SK-N-SH (cell line): Measurements from ENCODE around the gene TSHZ3. TPM values are rescaled to one million over a fixed set of nuclear protein-coding genes. Genes with fewer than 3 reads are reported as not detected.

ENCODE experiments used
- CTCF ChIA-PET: fragments of 300-600, 350-600 bp; formaldehyde crosslinking; extraction: SDS; loops from one replicate; lab custom pipeline; 2021; lab: Yijun Ruan, JAX
- POLR2A ChIA-PET: fragments of 350-600 bp; sonication (Branson Sonifier 250); formaldehyde crosslinking; extraction: SDS; loops from one replicate; lab custom pipeline; 2020; ENCODE audit warnings: antibody characterized with exemption, inconsistent platforms; lab: Yijun Ruan, JAX
- DNase-seq: peaks from one replicate; pipeline ENCODE4 v3.0.0; 2012
- H2AFZ ChIP-seq: fragments of 200-600 bp; sonication (generic); 2 replicates; pipeline ENCODE4 v1.8.1; 2016; ENCODE audit warnings: antibody characterized with exemption, mild to moderate bottlenecking, low read depth
- H3F3A ChIP-seq: fragments of 200-600 bp; sonication (generic); replicated peaks from 2 replicates; pipeline ENCODE3; 2016; ENCODE audit warnings: antibody characterized with exemption, mild to moderate bottlenecking; ENCODE audit not compliant: insufficient read depth
- H3K27ac ChIP-seq, 2 experiments: fragments of 200-500 bp in 1 of 2; fragments of 200-600 bp in 1 of 2; sonication (Bioruptor generic) in 1 of 2; sonication (generic), shearing (Covaris generic) in 1 of 2; 2 replicates each; pipeline versions ENCODE4 v1.5.1 to v1.6.1; 2014 to 2016; ENCODE audit warnings: low read depth in 2 of 2, inconsistent platforms in 1 of 2, low read length in 1 of 2, mild to moderate bottlenecking in 1 of 2, mixed read lengths in 1 of 2
- H3K27me3 ChIP-seq: fragments of 200-600 bp; sonication (generic), shearing (Covaris generic); 2 replicates; pipeline ENCODE4 v1.6.1; 2016; ENCODE audit warnings: mixed run types; ENCODE audit not compliant: insufficient read depth
- H3K36me3 ChIP-seq, 2 experiments: fragments of 200-500 bp in 1 of 2; fragments of 200-600 bp in 1 of 2; sonication (Bioruptor generic) in 1 of 2; sonication (generic) in 1 of 2; replicated peaks in 1 of 2; 2 replicates each; pipeline versions ENCODE3 to v1.5.1; 2014 to 2016; ENCODE audit warnings: low read length in 1 of 2, mild to moderate bottlenecking in 1 of 2; ENCODE audit not compliant: insufficient read depth in 2 of 2, control insufficient read depth in 1 of 2
- H3K4me1 ChIP-seq, 2 experiments: fragments of 200-500 bp in 1 of 2; fragments of 200-600 bp in 1 of 2; sonication (Bioruptor generic) in 1 of 2; sonication (generic), shearing (Covaris generic) in 1 of 2; 2 replicates each; pipeline versions ENCODE4 v1.5.1 to v1.6.1; 2014 to 2016; ENCODE audit warnings: low read depth in 1 of 2, low read length in 1 of 2, mixed run types in 1 of 2; ENCODE audit not compliant: insufficient read depth in 2 of 2, control insufficient read depth in 1 of 2
- H3K4me2 ChIP-seq: fragments of 200-600 bp; sonication (generic), shearing (Covaris generic); 2 replicates; pipeline ENCODE4 v1.6.1; 2017; ENCODE audit warnings: mixed run types
- H3K4me3 ChIP-seq, 2 experiments: fragments of 200-500 bp in 1 of 2; fragments of 200-600 bp in 1 of 2; sonication (Bioruptor generic) in 1 of 2; sonication (generic), shearing (Covaris generic) in 1 of 2; 2 replicates each; pipeline versions ENCODE4 v1.5.1 to v1.8.1; 2014 to 2016; ENCODE audit warnings: low read depth in 2 of 2, inconsistent platforms in 1 of 2, low read length in 1 of 2, mild to moderate bottlenecking in 1 of 2, mixed read lengths in 1 of 2, moderate library complexity in 1 of 2
- H3K79me2 ChIP-seq: fragments of 200-600 bp; sonication (generic); 2 replicates; pipeline ENCODE4 v1.8.1; 2017; ENCODE audit warnings: mild to moderate bottlenecking; ENCODE audit not compliant: insufficient read depth
- H3K9ac ChIP-seq: fragments of 200-600 bp; sonication (generic); 2 replicates; pipeline ENCODE4 v1.6.1; 2017; ENCODE audit warnings: mixed run types
- H3K9me2 ChIP-seq: fragments of 200-600 bp; sonication (generic); 2 replicates; pipeline ENCODE4 v1.6.1; 2017; ENCODE audit warnings: mixed run types
- H3K9me3 ChIP-seq: fragments of 200-600 bp; sonication (generic); 2 replicates; pipeline ENCODE4 v1.6.1; 2017; ENCODE audit warnings: mixed run types, mild to moderate bottlenecking, moderate library complexity
- H4K20me1 ChIP-seq: fragments of 200-600 bp; sonication (generic); 2 replicates; pipeline ENCODE4 v1.6.1; 2017; ENCODE audit warnings: mild to moderate bottlenecking, mixed run types; ENCODE audit not compliant: insufficient read depth
- EP300 ChIP-seq, 2 experiments: IDR thresholded peaks; 2 replicates each; pipeline versions ENCODE4 v1.4.0 to v1.6.1; 2012; ENCODE audit warnings: borderline replicate concordance in 1 of 2, low read depth in 1 of 2, low read length in 1 of 2
- MEF2A ChIP-seq: IDR thresholded peaks from 2 replicates; pipeline ENCODE4 v1.4.0; 2012; ENCODE audit warnings: low read depth, borderline replicate concordance
- MXI1 ChIP-seq: IDR thresholded peaks from 2 replicates; pipeline ENCODE4 v1.6.1; 2012; ENCODE audit warnings: mild to moderate bottlenecking, low read depth, low read length, improper control_type of control experiment
- RAD21 ChIP-seq: IDR thresholded peaks from 2 replicates; pipeline ENCODE4 v1.6.1; 2012; ENCODE audit warnings: mild to moderate bottlenecking, low read length
- RCOR1 ChIP-seq: fragments of 150-350 bp; IDR thresholded peaks from 2 replicates; pipeline ENCODE4 v1.6.1; 2017; ENCODE audit warnings: antibody characterized with exemption, low read length
- SMC3 ChIP-seq: IDR thresholded peaks from 2 replicates; pipeline ENCODE4 v1.6.1; 2012; ENCODE audit warnings: low read depth, low read length, improper control_type of control experiment
- TCF12 ChIP-seq: IDR thresholded peaks from 2 replicates; pipeline ENCODE4 v1.4.0; 2012
- WGBS: methylation state at CpG from one replicate; pipeline ENCODE4 v1.1.6; 2017; ENCODE audit warnings: low lambda C conversion rate; 5-methylcytosine and 5-hydroxymethylcytosine counted together
- polyA plus RNA-seq, 3 experiments: library from polyadenylated mRNA; depleted of rRNA; stranded (reverse); fragments of >200 nt; gene quantifications; 2 replicates each; pipeline ENCODE4 v1.2.3, GENCODE V29; 2012
- TF ChIP-seq, protein P1 (sequence below): IDR thresholded peaks from 2 replicates; pipeline ENCODE4; 2012
- TF ChIP-seq, protein P2 (sequence below): IDR thresholded peaks from 2 replicates; pipeline ENCODE4 v1.4.0; 2012; ENCODE audit warnings: low read depth, borderline replicate concordance

Gene TSHZ3
- polyA plus RNA-seq, 1 of the 3 experiments (the other 2 are of a cell fraction), result 3.3 TPM

DNA sequence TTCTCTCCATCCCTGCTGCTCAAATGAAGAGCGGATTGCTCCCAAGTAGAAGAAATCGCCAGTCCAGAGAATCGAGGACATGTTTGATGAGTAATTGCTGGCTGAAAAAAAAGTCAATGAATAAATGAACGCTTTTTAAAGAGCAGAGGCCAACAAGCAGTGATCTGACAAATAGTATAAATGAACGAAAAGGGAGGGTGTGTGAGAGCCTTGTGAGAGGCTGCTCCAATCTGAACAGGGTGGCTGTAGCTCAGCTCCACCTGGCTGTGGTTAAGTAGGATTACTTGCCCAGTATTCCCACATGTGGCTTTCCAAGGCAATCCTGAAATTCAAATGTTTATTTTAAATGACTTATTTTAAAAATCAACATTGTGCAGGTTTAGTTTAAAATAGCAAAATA is 117.1 kb downstream of the TSHZ3 start:
- H3K4me1 ChIP-seq, result peaks cover 0 to 10% of the 10 kb centered on the region in 2 experiments; a peak in 1 of 4 replicates
- no peaks in the 10 kb centered on the region for H3K79me2 ChIP-seq
- H3F3A ChIP-seq, result peaks cover 30% of the 10 kb centered on the region
- H2AFZ ChIP-seq, result no peak overlapping the region
- H3K9ac ChIP-seq, result no peak overlapping the region
- TF ChIP-seq SMC3 (peak; percentile 18; the same call in 1 of the 2 replicates), RCOR1 (no peak), RAD21 (peak; percentile 47)
- H3K36me3 ChIP-seq, result no peaks in the 10 kb centered on the region
- H3K27me3 ChIP-seq, result no peaks in the 10 kb centered on the region
- no peaks in the 10 kb centered on the region for H3K9me3 ChIP-seq
- CTCF ChIA-PET, result interaction anchor here (1.9 kb wide), 1 partner anchor 497 kb away, joined by 4 read pairs; no protein-coding TSS in a partner anchor
- no peak overlapping the region for H3K4me3 ChIP-seq
- POLR2A ChIA-PET, result no interaction called here
- peak overlapping the region in 1 of 2 experiments; percentile 85; a peak in 2 of 4 replicates for H3K27ac ChIP-seq
- WGBS, result 63% methylated on average over 5 of the region's 5 CpGs
- H4K20me1 ChIP-seq, result no peaks in the 10 kb centered on the region
- H3K4me2 ChIP-seq, result no peak overlapping the region
- DNase-seq, result no peak
- H3K9me2 ChIP-seq, result no peaks in the 10 kb centered on the region

DNA sequence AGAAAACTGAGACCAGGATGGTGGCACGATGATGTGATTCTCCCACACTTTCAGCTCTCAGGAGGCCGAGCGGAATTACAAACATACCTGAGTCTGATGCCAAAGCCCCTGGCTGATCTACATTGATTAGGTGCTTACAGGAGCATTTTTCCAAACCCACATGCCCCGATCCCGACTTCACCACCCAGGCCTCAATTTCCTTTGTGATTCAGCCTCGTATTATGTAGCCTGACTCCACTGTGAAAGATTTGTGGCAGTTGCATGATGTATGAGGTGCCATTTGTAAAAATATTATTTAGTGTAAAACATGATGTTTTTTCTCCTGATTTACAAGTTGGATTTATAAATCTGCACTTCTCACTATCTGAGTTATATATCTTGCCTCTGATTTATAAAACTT is 118.0 kb downstream of the TSHZ3 start:
- TF ChIP-seq, protein P1, sequence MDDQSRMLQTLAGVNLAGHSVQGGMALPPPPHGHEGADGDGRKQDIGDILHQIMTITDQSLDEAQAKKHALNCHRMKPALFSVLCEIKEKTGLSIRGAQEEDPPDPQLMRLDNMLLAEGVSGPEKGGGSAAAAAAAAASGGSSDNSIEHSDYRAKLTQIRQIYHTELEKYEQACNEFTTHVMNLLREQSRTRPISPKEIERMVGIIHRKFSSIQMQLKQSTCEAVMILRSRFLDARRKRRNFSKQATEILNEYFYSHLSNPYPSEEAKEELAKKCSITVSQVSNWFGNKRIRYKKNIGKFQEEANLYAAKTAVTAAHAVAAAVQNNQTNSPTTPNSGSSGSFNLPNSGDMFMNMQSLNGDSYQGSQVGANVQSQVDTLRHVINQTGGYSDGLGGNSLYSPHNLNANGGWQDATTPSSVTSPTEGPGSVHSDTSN, result peak; percentile 70
- TF ChIP-seq EP300 (IDR thresholded peaks at IDR 0.05; ENCODE audit: borderline replicate concordance in 1 of 2, low read depth in 1 of 2, low read length in 1 of 2), result 0 out of 4 replicates have a peak, but pooled peaks of 1 of the 2 experiments have one; percentile 11
- peak; percentile 20; the same call in 1 of the 2 replicates for TF ChIP-seq TCF12
- TF ChIP-seq, protein P2, sequence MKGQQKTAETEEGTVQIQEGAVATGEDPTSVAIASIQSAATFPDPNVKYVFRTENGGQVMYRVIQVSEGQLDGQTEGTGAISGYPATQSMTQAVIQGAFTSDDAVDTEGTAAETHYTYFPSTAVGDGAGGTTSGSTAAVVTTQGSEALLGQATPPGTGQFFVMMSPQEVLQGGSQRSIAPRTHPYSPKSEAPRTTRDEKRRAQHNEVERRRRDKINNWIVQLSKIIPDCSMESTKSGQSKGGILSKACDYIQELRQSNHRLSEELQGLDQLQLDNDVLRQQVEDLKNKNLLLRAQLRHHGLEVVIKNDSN, result no peak
- CTCF ChIA-PET, result interaction anchor here (1.9 kb wide), 1 partner anchor 496 kb away, joined by 4 read pairs; no protein-coding TSS in a partner anchor
- WGBS, result 58% methylated on average over 6 of the region's 6 CpGs

DNA sequence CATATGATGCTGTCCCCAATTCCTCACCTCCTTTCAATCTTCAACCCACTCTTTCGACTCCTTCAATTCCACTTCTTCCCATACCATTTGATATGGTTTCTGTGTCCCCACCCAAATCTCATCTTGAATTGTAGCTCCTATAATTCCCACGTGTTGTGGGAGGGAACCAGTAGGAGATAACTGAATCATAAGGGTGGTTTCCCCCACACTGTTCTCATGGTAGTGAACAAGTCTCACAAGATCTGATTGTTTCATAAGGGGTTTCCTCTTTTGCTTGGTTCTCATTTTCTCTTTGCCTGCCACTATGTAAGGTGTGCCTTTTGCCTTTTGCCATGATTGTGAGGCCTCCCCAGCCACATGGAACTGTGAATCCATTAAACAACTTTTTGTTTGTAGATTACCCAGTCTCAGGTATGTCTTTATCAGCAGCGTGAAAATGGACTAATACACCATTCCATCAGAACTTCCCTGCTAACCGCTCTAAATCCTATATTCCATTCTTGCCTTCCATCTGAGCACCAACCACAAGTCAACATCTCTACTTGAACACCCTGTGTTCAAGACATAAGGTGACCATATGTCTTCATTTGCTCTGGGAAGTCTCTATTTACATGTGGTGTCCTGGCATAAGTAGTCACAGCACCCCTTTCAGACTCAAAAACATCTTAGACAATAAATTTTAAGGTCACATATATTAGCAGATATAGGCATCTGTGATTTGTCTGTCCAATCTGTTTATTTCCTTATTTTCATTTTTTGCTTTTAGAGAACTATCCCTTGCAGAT is 122.9 kb downstream of the TSHZ3 start:
- Histone ChIP-seq H3F3A (peaks cover 5% of the 10 kb centered on the region), H4K20me1 (no peaks in the 10 kb centered on the region), H3K9me3 (no peaks in the 10 kb centered on the region), H3K4me1 (peaks cover 0 to 17% of the 10 kb centered on the region in 2 experiments; a peak in 1 of 4 replicates), H3K4me2 (no peak overlapping the region), H3K27me3 (no peaks in the 10 kb centered on the region), H3K79me2 (no peaks in the 10 kb centered on the region), H3K27ac (no peak overlapping the region), H2AFZ (no peak overlapping the region), H3K4me3 (no peak overlapping the region), H3K9me2 (no peaks in the 10 kb centered on the region), H3K36me3 (no peaks in the 10 kb centered on the region), H3K9ac (no peak overlapping the region)
- ChIA-PET CTCF (no interaction called here), POLR2A (no interaction called here)
- TF ChIP-seq MXI1 (no peak), RAD21 (no peak), MEF2A (no peak), TCF12 (peak; percentile 64)
- DNase-seq, result no peak
- 71% methylated on average over 4 of the region's 4 CpGs for WGBS

More for the DNA sequence above, 118.0 kb downstream of the TSHZ3 start:
- no peaks in the 10 kb centered on the region for H3K27me3 ChIP-seq
- POLR2A ChIA-PET, result no interaction called here
- H3K36me3 ChIP-seq, result no peaks in the 10 kb centered on the region
- H3F3A ChIP-seq, result peaks cover 30% of the 10 kb centered on the region
- peak overlapping the region in 1 of 2 experiments; percentile 85; a peak in 2 of 4 replicates for H3K27ac ChIP-seq
- H3K9ac ChIP-seq, result no peak overlapping the region
- H2AFZ ChIP-seq, result peak overlapping the region; percentile 12; the same call in 1 of the 2 replicates
- no peak for DNase-seq
- H3K79me2 ChIP-seq, result no peaks in the 10 kb centered on the region
- H3K4me1 ChIP-seq, result peaks cover 0 to 10% of the 10 kb centered on the region in 2 experiments; a peak in 1 of 4 replicates
- H3K9me2 ChIP-seq, result no peaks in the 10 kb centered on the region
- H3K4me3 ChIP-seq, result no peak overlapping the region
- no peaks in the 10 kb centered on the region for H4K20me1 ChIP-seq
- H3K4me2 ChIP-seq, result no peak overlapping the region
- no peaks in the 10 kb centered on the region for H3K9me3 ChIP-seq
